HG03565 (cell line): ENCODE results near the gene CCDC200.
"Not testable (repeated sequence)": the region's sequence is repeated elsewhere in the genome, so short reads cannot be mapped to it uniquely, and the experiment has no call there.

Experiments used
- ATAC-seq: cut with Tn5 transposase; IDR thresholded peaks from one replicate; pipeline ENCODE4 v1.9.1; 2021; ENCODE audit warnings: mild to moderate bottlenecking, moderate library complexity; ENCODE audit not compliant: unreplicated experiment

Gene CCDC200

DNA sequence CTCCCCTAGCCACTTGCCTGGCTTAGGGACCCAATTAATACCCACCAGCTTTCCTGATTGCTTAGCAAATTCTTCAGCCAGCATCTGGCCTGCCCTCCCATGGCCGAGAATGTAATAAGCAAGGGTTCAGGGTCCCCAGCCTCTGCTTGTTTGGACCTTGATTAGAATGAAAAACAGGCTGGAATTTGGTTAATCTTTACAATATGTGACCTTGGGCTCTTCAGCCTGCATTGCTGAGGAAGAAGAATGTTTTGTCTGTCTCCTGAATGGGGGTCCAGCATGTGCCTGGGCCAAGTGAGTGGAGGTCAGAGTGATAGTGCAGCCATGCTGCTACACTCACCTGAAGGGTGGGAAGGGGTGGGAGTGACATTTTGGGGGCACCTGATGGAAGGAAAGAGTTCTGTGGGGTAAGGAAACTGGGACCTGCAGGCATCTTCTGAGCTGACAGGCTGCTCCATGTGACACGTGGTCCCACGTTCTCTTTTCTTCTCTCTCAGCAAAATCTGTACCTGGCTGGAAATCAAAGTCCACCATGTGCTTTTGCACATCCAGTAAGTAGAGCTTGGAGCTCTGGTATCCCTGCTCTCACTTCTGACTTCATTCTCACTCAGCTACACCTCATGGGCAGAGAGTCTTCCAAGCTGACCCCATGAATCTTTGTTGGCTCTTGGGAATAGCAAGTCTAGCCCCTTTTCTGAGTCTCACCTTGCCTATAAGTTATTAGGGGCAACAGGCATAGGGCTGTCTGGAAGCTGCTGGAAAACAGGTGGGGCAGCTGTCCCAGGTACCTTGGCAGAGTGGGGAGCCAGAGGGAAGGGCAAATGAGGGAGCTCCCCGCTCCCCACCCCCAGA is 11.4 kb downstream of the CCDC200 start:
- no peak for ATAC-seq

GRCh38 chr17:43216369-43216761 is 12.1 kb downstream of the CCDC200 start:
- ATAC-seq = no peak

GRCh38 chr17:43215341-43215740 is 13.1 kb downstream of the CCDC200 start:
- ATAC-seq = no peak

DNA sequence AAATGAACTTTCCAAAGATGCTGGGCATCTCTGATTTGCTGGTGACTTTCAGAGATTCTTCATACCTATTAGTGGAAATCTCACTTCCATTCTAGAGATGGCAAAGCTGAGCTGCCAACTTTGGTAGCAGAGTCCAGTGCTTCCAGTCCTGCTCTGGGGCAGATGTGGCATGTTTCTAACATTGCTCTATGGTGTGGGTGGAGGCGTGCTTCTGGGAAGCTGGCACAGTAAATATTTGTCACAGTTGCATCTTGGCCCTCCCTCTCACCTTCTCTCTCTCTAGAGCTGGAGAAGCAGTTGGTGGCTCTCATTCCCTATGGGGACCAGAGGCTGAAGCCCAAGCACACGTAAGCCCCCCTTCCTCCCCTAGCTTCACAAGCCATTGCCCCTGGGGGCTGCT is 14.9 kb downstream of the CCDC200 start:
- ATAC-seq = no peak

DNA sequence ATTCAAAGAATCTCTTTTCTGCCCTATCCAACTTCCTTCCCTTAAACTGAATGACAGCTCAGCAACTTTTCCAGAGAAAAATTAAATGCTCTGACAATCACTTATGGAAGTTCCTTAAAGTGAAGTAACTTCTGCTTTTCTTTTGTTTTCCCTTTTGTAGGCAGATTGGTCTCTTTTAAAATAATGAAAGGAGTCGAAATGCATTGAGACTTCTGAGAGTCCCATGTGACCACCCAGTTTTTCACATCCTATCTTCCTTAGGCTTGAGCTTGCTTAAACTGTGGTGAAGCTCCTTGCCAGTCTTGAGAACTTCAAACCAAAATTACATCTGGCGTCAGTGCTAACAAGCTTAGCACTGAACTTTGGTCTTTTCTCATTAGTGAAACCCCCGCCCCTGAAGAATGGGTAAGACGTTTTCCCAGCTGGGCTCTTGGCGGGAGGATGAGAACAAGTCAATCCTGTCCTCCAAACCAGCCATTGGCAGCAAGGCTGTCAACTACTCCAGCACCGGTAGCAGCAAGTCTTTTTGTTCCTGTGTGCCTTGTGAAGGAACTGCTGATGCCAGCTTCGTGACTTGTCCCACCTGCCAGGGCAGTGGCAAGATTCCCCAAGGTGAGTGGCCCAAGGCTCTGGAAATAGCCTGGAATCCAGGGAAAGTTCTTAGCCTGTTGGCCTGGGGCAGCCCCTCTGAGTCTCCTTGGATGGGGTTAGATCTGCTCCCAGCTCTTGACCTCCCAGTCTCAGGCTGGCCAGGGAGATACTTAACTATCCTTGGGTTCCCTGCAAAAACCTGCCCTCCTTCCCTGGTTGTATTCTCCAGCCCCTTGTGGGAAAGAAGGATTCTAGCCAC is 15.6 kb downstream of the CCDC200 start:
- no peak for ATAC-seq

- peak; percentile 60 for ATAC-seq
Observed at GRCh38 chr17:43211480-43212402, 16.7 kb downstream of the CCDC200 start, which contains the start of gene TMEM106A. TMEM106A (plus strand) TSS chr17:43211875; CDS start chr17:43213042, 1,167 bp downstream.

DNA sequence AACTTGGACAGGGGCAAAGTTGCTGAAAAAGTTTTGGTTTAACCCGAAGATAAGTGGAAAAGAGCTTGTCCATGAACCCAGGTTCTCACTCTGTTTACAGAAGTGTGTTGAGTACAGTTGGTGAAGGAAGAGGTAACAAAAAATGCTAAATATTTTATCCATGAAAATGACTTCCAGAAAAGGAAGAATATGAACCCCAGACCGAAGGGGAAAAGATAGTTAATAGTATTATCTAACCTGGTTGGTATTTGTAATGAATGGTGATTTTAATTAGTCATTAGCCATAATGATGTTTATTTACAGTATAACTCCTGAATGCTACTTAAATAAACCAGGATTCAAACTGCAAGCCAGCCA is 17.3 kb downstream of the CCDC200 start:
- no peak for ATAC-seq

DNA sequence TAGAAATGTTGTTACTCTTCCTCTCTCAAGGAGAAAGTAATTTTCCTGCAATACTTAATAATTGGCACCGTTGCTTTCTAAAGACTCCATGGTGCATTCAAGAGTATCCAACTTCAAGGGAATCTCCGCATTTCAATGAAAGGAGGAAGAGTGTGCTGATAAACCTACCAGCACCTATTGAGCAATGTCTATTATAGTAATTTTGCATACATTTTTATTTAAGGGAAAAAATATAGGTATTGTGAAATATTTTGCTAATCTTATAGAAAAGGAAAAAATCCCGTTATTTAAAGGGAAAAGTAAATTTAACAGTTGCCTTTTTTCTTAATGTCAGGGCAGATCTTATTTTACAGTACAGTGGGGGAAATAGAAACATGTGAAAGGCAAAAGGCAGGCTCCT is 17.8 kb downstream of the CCDC200 start:
- ATAC-seq = no peak

DNA sequence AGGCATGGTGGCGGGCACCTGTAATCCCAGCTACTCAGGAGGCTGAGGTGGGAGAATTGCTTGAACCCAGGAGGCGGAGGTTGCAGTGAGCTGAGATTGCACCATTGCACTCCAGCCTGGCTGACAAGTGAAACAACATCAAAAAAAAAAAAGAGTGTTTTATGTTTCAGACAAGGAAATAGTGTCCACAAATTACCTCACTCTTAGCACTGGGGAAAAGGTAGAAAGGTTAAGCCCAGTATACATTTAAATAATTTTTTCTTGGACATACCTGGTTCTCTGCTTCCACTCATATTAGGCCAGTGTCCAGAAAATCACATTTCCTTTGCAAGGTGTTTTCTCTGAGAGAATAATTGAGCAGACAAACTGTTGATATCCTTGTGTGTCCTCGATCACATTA is 25.4 kb downstream of the CCDC200 start:
- not testable (repeated sequence) for ATAC-seq

- no peak for ATAC-seq
Observed at GRCh38 chr17:43200127-43200526, 28.3 kb downstream of the CCDC200 start.

DNA sequence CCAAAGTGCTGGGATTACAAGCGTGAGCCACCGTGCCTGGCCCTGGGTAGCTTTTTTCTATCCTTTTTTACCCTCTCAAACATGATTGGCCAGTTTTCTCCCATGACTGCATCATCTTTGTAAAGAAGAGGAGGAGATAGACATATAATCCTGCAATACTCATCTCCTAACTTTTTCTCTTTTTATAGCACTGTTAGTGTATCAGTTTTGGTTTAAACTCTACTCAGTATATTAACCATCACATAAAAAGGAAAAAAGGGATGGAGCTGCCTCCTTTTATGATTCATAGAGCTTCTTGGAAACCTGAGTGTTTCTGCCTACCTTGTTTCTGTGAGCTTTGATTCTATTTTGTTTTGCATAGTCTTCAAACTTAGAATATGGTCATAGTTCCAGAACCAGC is 28.8 kb downstream of the CCDC200 start:
- ATAC-seq = no peak

GRCh38 chr17:43193251-43193650 is 35.2 kb downstream of the CCDC200 start:
- no peak for ATAC-seq

- ATAC-seq = not testable (repeated sequence)
Observed at GRCh38 chr17:43186656-43187055, 41.8 kb downstream of the CCDC200 start.

DNA sequence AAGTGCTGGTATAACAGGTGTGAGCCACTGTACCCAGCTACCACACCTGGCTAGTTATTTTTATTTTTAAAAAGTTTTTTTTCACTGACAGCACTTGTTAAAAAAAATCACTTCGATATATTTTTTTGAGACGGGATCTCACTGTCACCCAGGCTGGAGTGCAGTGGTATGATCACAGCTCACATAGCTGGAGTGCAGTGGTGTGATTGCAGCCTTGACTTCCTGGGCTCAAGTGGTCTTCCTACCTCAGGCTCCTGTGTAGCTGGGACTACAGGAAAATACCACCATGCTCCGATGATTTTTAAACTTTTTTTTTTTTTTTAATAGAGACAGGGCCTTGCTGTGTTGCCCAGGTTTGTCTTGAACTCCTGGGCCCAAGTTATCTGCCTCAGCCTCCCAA is 44.5 kb downstream of the CCDC200 start:
- no peak for ATAC-seq

DNA sequence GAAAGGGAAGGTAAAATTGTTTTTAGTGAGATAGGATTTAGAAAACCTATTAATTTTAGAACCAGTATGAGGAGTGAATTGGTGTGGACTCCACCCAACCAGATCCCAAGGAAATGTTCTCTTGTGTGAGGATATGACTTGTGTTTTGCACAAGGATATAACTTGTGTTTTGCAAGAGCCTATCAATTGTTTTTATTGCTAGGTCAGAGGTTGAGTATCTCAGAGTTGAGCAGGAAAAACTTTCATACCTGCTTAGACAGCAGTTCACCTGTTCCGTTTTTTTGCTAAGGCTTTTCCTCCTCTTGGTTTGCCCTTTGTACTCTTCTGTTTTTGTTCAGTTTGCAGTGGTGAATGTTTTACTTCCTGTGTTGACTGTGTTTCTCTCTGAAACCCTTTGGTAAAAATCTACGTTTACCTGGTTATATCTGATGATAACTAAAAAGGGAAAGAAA is 52.3 kb downstream of the CCDC200 start:
- ATAC-seq = no peak

DNA sequence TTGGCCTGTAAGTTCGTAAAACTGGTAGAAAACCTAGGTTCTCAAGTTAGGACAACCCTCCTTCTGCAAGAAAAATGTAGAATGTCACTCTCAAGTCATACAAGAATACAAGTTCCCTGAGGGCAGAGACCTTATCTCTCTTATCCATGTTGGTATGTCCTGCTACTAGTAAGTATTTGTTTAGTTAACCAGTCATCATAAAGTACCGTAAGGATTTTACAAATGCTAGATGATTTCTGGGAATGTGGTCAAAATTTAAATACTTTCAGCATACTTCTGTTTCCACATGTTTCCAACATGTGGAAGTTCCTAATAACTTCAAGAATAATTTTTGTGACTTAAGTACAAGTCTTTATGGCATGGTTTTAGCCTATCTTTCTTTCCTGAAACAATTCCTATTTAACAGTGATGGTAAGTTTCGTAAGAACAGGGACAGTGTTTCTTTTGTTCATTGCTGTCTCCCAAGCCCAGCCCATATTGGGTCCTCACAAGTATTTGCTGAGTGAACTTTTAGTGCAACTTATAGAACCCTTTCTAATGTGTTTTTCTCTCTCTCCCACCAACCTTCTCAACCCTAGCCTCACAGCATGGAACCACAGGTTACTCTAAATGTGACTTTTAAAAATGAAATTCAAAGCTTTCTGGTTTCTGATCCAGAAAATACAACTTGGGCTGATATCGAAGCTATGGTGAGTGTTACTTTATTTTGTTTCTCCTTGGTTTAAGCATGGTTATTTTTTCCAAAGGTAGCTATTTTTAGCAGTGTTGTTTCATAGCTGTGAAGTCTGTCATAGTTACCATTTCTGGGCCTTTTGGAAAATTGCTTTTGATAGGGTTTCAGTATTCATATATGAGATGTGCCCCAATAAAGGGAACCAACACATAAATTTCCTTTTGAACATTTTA is 53.0 kb downstream of the CCDC200 start:
- ATAC-seq = no peak

DNA sequence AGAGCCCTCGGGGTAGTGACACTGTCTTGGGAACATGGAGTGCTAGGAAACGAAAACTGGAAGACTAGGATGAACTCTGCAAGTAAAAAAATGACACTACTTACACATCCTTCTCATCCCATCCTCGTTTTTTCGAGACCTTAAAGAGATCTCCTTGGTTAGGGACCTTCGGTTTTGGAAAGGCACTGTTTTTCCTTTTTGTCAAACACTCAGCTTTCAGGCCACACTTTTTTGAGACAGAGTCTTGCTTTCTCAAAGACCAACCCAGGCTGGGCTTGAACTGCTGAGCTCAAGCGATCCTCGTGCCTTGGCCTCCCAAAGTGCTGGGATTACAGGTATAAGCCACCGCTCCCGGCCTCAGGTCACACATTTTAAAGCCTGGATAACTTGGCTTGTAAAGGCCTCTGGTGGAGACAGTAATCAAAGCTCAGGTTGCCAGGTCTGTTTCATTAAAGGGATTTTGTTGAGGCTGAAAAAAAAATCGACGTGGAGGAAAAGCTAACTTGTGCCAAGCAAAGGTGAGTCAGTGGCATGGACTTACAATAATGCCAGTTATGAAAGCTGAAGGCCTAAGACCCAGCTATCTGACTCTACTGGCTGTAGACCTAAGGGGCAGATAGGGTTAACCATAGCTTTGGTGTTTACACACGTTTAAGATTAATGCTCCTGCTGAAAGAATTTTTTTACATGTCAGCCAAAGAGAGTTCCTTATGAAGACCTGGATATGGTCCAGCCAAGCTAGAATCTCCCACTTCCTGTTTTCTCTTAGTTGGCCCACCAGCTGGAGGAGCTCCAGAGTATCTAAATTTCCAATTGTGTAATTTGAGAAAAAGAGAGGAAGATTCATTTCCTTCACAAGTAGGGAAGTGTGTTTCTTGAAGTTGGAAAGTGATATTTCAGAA is 56.6 kb downstream of the CCDC200 start:
- ATAC-seq = no peak
